K562 (cell line): ENCODE measurements around the gene IL10RB. TPM values are rescaled to one million over a fixed set of nuclear protein-coding genes. Genes with fewer than 3 reads are reported as not detected.

Source experiments
- ATAC-seq: fragments of 200-7000 bp; cut with Tn5 transposase; 3 replicates; pipeline ENCODE4 v1.9.1; 2020; ENCODE audit warnings: moderate library complexity
- BruUV-seq: library from RNA; stranded (reverse); fragments of 400-500 nt; replicated peaks from 2 replicates; lab custom pipeline; 2021; lab: Mats Ljungman, UMichigan
- CTCF ChIA-PET: fragments of 300-600 bp; formaldehyde crosslinking; extraction: SDS; loops from one replicate; lab custom pipeline; 2021; ENCODE audit warnings: low intra/inter-chr PET ratio; lab: Yijun Ruan, JAX
- POLR2A ChIA-PET: fragments of 300-600, 350-650 bp; sonication (Branson Sonifier 250); formaldehyde crosslinking; extraction: SDS; loops from one replicate; lab custom pipeline; 2021; ENCODE audit warnings: antibody characterized with exemption, inconsistent platforms; lab: Yijun Ruan, JAX
- DNase-seq, 4 experiments: peaks; one replicate each; pipeline versions ENCODE4 v3.0.0 to v3.0.0-alpha.2; 2011 to 2018; ENCODE audit warnings: low spot score in 3 of 4, mixed read lengths in 3 of 4; ENCODE audit errors: extremely low read depth in 1 of 4
- FAIRE-seq: peaks from 2 replicates; lab custom pipeline; 2011; peaks lifted over from hg19 to GRCh38; lab: Jason Lieb, UNC
- H2AFZ ChIP-seq: 2 replicates; pipeline ENCODE4 v1.6.0; 2011; ENCODE audit warnings: low read depth, low read length, control low read depth, inconsistent platforms
- H3K27ac ChIP-seq: fragments of 200-600 bp; 3 replicates; pipeline ENCODE4 v1.8.0; 2011; ENCODE audit warnings: low read depth, mild to moderate bottlenecking, control low read depth, inconsistent platforms, low read length, moderate library complexity, mixed read lengths; ENCODE audit errors: extremely low read depth
- H3K27me3 ChIP-seq, 2 experiments: fragments of 300-600 bp in 1 of 2; 2 replicates in 1 of 2; 3 replicates in 1 of 2; pipeline versions ENCODE4 v1.6.0 to v1.8.0; 2011; ENCODE audit warnings: inconsistent platforms in 2 of 2, low read length in 2 of 2, mild to moderate bottlenecking in 1 of 2, mixed read lengths in 1 of 2, moderate library complexity in 1 of 2; ENCODE audit not compliant: control insufficient read depth in 2 of 2, insufficient read depth in 2 of 2
- H3K36me3 ChIP-seq: fragments of 300-600 bp; 3 replicates; pipeline ENCODE4 v1.8.0; 2011; ENCODE audit warnings: mild to moderate bottlenecking, low read length, inconsistent platforms; ENCODE audit not compliant: control insufficient read depth, insufficient read depth
- H3K4me1 ChIP-seq, 2 experiments: fragments of 200-600 bp in 1 of 2; replicated peaks in 1 of 2; 2 replicates in 1 of 2; 3 replicates in 1 of 2; pipeline versions ENCODE4 v1.5.1 to v1.8.0; 2011; ENCODE audit warnings: inconsistent platforms in 2 of 2, low read length in 2 of 2, mild to moderate bottlenecking in 1 of 2, mixed read lengths in 1 of 2, moderate library complexity in 1 of 2; ENCODE audit not compliant: control insufficient read depth in 2 of 2, insufficient read depth in 2 of 2
- H3K4me2 ChIP-seq: 2 replicates; pipeline ENCODE4 v1.6.1; 2011; ENCODE audit warnings: low read length, control low read depth, inconsistent platforms, mixed read lengths; ENCODE audit not compliant: insufficient read depth
- H3K4me3 ChIP-seq: fragments of 200-600 bp; sonication (generic), shearing (Covaris generic); 2 replicates; pipeline ENCODE4 v1.5.1; 2016; ENCODE audit warnings: control low read depth, inconsistent platforms
- H3K79me2 ChIP-seq: fragments of 200-600 bp; 3 replicates; pipeline ENCODE4 v1.8.0; 2011; ENCODE audit warnings: low read length, inconsistent platforms; ENCODE audit not compliant: control insufficient read depth, insufficient read depth
- H3K9ac ChIP-seq, 2 experiments: 2 replicates each; pipeline versions ENCODE4 v1.6.0 to v1.6.1; 2011; ENCODE audit warnings: low read depth in 2 of 2, low read length in 2 of 2, control low read depth in 1 of 2, inconsistent platforms in 1 of 2, mild to moderate bottlenecking in 1 of 2, mixed read lengths in 1 of 2; ENCODE audit not compliant: insufficient read depth in 1 of 2
- H3K9me1 ChIP-seq: one replicate; pipeline ENCODE4 v1.6.0; 2011; ENCODE audit warnings: inconsistent platforms, mild to moderate bottlenecking, low read length, moderate library complexity; ENCODE audit not compliant: control insufficient read depth, insufficient read depth
- H3K9me3 ChIP-seq: replicated peaks from 2 replicates; pipeline ENCODE4 v1.5.1; 2011; ENCODE audit warnings: low read depth, low read length, inconsistent platforms; ENCODE audit not compliant: control insufficient read depth, insufficient read depth
- H4K20me1 ChIP-seq: replicated peaks from 2 replicates; pipeline ENCODE4 v1.6.1; 2011; ENCODE audit warnings: low read length, inconsistent platforms, mixed read lengths; ENCODE audit not compliant: control insufficient read depth, insufficient read depth
- HDAC2 ChIP-seq: fragments of 450-650 bp; IDR thresholded peaks from 2 replicates; pipeline ENCODE4 v1.6.1; 2016; ENCODE audit warnings: mild to moderate bottlenecking
- L3MBTL2 ChIP-seq: fragments of 450-650 bp; IDR thresholded peaks from 2 replicates; pipeline ENCODE4 v1.6.1; 2016; ENCODE audit warnings: mild to moderate bottlenecking, moderate library complexity
- RAD51 ChIP-seq: fragments of 450-650 bp; IDR thresholded peaks from 2 replicates; pipeline ENCODE4 v1.7.1; 2016; ENCODE audit warnings: low read depth, mild to moderate bottlenecking, borderline replicate concordance
- RERE ChIP-seq: sonication (generic); formaldehyde crosslinking; IDR thresholded peaks from 2 replicates; pipeline ENCODE4 v1.8.0; 2023; ENCODE audit warnings: missing genetic modification reagents, mild to moderate bottlenecking, borderline replicate concordance
- TAF1 ChIP-seq: IDR thresholded peaks from 2 replicates; pipeline ENCODE4 v1.6.1; 2011; ENCODE audit warnings: mild to moderate bottlenecking, low read length, moderate library complexity; ENCODE audit not compliant: insufficient read depth, control insufficient read depth, severe bottlenecking; ENCODE audit errors: extremely low read depth
- ZEB2 ChIP-seq: fragments of 450-650 bp; IDR thresholded peaks from 2 replicates; pipeline ENCODE4 v1.6.1; 2016
- ZNF592 ChIP-seq: fragments of 450-650 bp; IDR thresholded peaks from 2 replicates; pipeline ENCODE4 v1.6.1; 2017; ENCODE audit warnings: antibody characterized with exemption, mild to moderate bottlenecking
- WGBS: fragments of 100-300 bp; shearing (Covaris generic); methylation state at CpG from one replicate; pipeline ENCODE4 v1.1.6; 2016; ENCODE audit warnings: low coverage, mixed read lengths; ENCODE audit not compliant: insufficient coverage; ENCODE audit errors: missing lambda C conversion rate; 5-methylcytosine and 5-hydroxymethylcytosine counted together
- in situ Hi-C: fragments of 300-500 bp; cut with MboI; formaldehyde crosslinking; loops from 4 replicates; pipeline ENCODE4 v1.15.0; 2018; ENCODE audit warnings: inconsistent platforms, mixed read lengths
- intact Hi-C: fragments of 100-400 bp; cut with micrococcal nuclease; formaldehyde crosslinking; loops from 2 replicates; pipeline ENCODE4 v1.14.2; 2022
- polyA plus RNA-seq, 8 experiments: library from polyadenylated mRNA; depleted of rRNA in 4 of 8; stranded (reverse) in 5 of 8; unstranded in 3 of 8; fragments of >200 nt; fragmentation: Nextera tagmentation in 2 of 8; fragmentation: Illumina TruSeq in 1 of 8; extraction: Ambion mirVana in 2 of 8; extraction: Trizol in 1 of 8; gene quantifications; 2 replicates each; pipeline versions ENCODE4 v1.2.1 to v1.2.3, GENCODE V29; 2011 to 2014; ENCODE audit warnings: inconsistent platforms in 1 of 8, missing spikeins in 1 of 8
- total RNA-seq, 7 experiments: library from RNA; depleted of rRNA in 6 of 7; stranded (reverse); fragments of >200 nt in 6 of 7; fragmentation: Illumina TruSeq in 2 of 7; extraction: Trizol in 2 of 7; gene quantifications; 2 replicates each; pipeline versions ENCODE4 v1.2.1 to v1.2.3, GENCODE V29; 2011 to 2021; ENCODE audit warnings: low replicate concordance in 1 of 7

The IL10RB gene
- total and polyA plus RNA-seq, 9 of the 15 experiments (the other 6 are each of a cell fraction or from before 2014, with no cell fraction given) = 10.9 to 33.8 (median 23.0) TPM

- FAIRE-seq (peak; percentile 58), DNase-seq (peak in 2 of 4 experiments; percentile 56 to 74), ATAC-seq (peak; percentile 59)
- in situ Hi-C loops = no loop called here
- ChIA-PET CTCF (no interaction called here), POLR2A (interaction anchor here (0.5 to 2.1 kb wide), 21 partner anchors 9 to 176 kb away, joined by 3 to 13 read pairs (median 4); partner anchors contain the start of gene IFNAR2)
- Histone ChIP-seq H2AFZ (peak overlapping the region; percentile 90), H3K4me3 (peak overlapping the region; percentile 75), H3K9me1 (no peaks in the 10 kb centered on the region), H3K9ac (peak overlapping the region; percentile 85 to 96), H3K27me3 (no peaks in the 10 kb centered on the region), H3K27ac (peak overlapping the region; percentile 91), H4K20me1 (no peaks in the 10 kb centered on the region), H3K36me3 (peaks cover 3% of the 10 kb centered on the region; the same call in 1 of the 3 replicates), H3K4me2 (peak overlapping the region; percentile 94), H3K79me2 (peaks cover 63% of the 10 kb centered on the region), H3K9me3 (no peaks in the 10 kb centered on the region; the same call in 1 of the 2 replicates), H3K4me1 (peaks cover 13 to 21% of the 10 kb centered on the region in 2 experiments; a peak in 3 of 5 replicates)
- BruUV-seq = TSS peak; percentile 62
- 0% methylated on average over 28 of the region's 28 CpGs for WGBS
- intact Hi-C loops = no loop called here
- 0 out of 2 replicates have a peak, but pooled peaks have one; percentile 3 for TF ChIP-seq HDAC2
- no peak for TF ChIP-seq RERE (CRISPR knock-in tag)
- TF ChIP-seq ZNF592 = peak; percentile 26; the same call in 1 of the 2 replicates
- no peak for TF ChIP-seq ZEB2
- 0 out of 2 replicates have a peak, but pooled peaks have one; percentile 11 for TF ChIP-seq RAD51
- peak; percentile 41 for TF ChIP-seq L3MBTL2
- TF ChIP-seq TAF1 = peak; percentile 9
Observed at GRCh38 chr21:33325222-33326067, 59.3 kb downstream of the IL10RB start.
